CD4-positive, alpha-beta T cell (primary cell): ENCODE measurements around the gene CLEC18C. TPM values are rescaled to one million over a fixed set of nuclear protein-coding genes. Genes with fewer than 3 reads are reported as not detected.

Experiments
- ATAC-seq: fragments of 200-7000 bp; cut with Tn5 transposase; one replicate; pipeline ENCODE4 v1.10.0; 2022; ENCODE audit warnings: mild to moderate bottlenecking; ENCODE audit not compliant: poor library complexity
- CTCF ChIA-PET: fragments of 350-600 bp; sonication (Branson Sonifier 250); formaldehyde crosslinking; loops from one replicate; lab custom pipeline; 2021; ENCODE audit warnings: antibody characterized with exemption, inconsistent platforms; lab: Charles Lee
- POLR2A ChIA-PET: fragments of 350-600 bp; sonication (Branson Sonifier 250); formaldehyde crosslinking; loops from one replicate; lab custom pipeline; 2021; ENCODE audit warnings: antibody characterized with exemption, inconsistent platforms; lab: Charles Lee
- DNase-seq, 14 experiments: peaks; one replicate each; pipeline ENCODE4 v3.0.0-alpha.2; 2013 to 2020; ENCODE audit warnings: mixed read lengths in 2 of 14
- H3K27ac ChIP-seq, 2 donors: one replicate each; pipeline versions ENCODE4 v1.5.1 to v1.7.0; 2013; ENCODE audit warnings: low read length in 2 of 2, low read depth in 1 of 2, mild to moderate bottlenecking in 1 of 2
- H3K27me3 ChIP-seq, 2 experiments: 1 replicate in 1 of 2; 2 replicates in 1 of 2; pipeline versions ENCODE4 v1.6.1 to v1.7.0; 2013; ENCODE audit warnings: low read length in 2 of 2, control low read depth in 1 of 2, mild to moderate bottlenecking in 1 of 2, moderate library complexity in 1 of 2; ENCODE audit not compliant: insufficient read depth in 2 of 2, control insufficient read depth in 1 of 2
- H3K36me3 ChIP-seq: one replicate; pipeline ENCODE4 v1.6.1; 2013; ENCODE audit warnings: low read length, control low read depth; ENCODE audit not compliant: insufficient read depth
- H3K4me1 ChIP-seq: one replicate; pipeline ENCODE4 v1.6.1; 2013; ENCODE audit warnings: low read length, control low read depth; ENCODE audit not compliant: insufficient read depth
- H3K4me3 ChIP-seq: one replicate; pipeline ENCODE4 v1.5.1; 2013; ENCODE audit warnings: mild to moderate bottlenecking, low read length, moderate library complexity
- H3K9me3 ChIP-seq, 2 experiments: 1 replicate in 1 of 2; 2 replicates in 1 of 2; pipeline versions ENCODE4 v1.6.1 to v1.7.0; 2013; ENCODE audit warnings: low read length in 2 of 2, mild to moderate bottlenecking in 2 of 2, control low read depth in 1 of 2, moderate library complexity in 1 of 2; ENCODE audit not compliant: control insufficient read depth in 1 of 2, insufficient read depth in 1 of 2
- H3K27ac Mint-ChIP-seq: one replicate; pipeline ENCODE4 v1.8.0; 2020; ENCODE audit warnings: mixed read lengths
- H3K27me3 Mint-ChIP-seq: one replicate; pipeline ENCODE4 v1.8.0; 2021; ENCODE audit warnings: mixed read lengths
- H3K36me3 Mint-ChIP-seq: one replicate; pipeline ENCODE4 v1.8.0; 2021; ENCODE audit warnings: low read depth, mixed read lengths
- H3K4me1 Mint-ChIP-seq: one replicate; pipeline ENCODE4 v1.8.0; 2021; ENCODE audit warnings: low read depth, mixed read lengths
- H3K4me3 Mint-ChIP-seq: one replicate; pipeline ENCODE4 v1.8.0; 2020; ENCODE audit warnings: mild to moderate bottlenecking, mixed read lengths
- H3K9me3 Mint-ChIP-seq: one replicate; pipeline ENCODE4 v1.8.0; 2020; ENCODE audit warnings: mixed read lengths
- intact Hi-C, 2 experiments: fragments of 100-400 bp; cut with DNase I in 1 of 2; cut with micrococcal nuclease in 1 of 2; formaldehyde crosslinking; loops; one replicate each; pipeline versions ENCODE4 v1.15.1 to v1.9.0; 2023 to 2025; cut with DNase I, micrococcal nuclease
- total RNA-seq, 174 experiments: library from RNA in 2 of 174; stranded (reverse) in 2 of 174; gene quantifications; one replicate each; pipeline ENCODE4 v1.2.3 and lab custom pipeline; 2021 to 2026
- TF ChIP-seq, protein P1 (sequence below): fragments of 200-600 bp; IDR thresholded peaks from one replicate; pipeline ENCODE4 v1.8.0; 2022; ENCODE audit warnings: antibody characterized with exemption, mild to moderate bottlenecking

The CLEC18C gene
- total RNA-seq, 2 experiments from 2014 or later, result not detected

DNA sequence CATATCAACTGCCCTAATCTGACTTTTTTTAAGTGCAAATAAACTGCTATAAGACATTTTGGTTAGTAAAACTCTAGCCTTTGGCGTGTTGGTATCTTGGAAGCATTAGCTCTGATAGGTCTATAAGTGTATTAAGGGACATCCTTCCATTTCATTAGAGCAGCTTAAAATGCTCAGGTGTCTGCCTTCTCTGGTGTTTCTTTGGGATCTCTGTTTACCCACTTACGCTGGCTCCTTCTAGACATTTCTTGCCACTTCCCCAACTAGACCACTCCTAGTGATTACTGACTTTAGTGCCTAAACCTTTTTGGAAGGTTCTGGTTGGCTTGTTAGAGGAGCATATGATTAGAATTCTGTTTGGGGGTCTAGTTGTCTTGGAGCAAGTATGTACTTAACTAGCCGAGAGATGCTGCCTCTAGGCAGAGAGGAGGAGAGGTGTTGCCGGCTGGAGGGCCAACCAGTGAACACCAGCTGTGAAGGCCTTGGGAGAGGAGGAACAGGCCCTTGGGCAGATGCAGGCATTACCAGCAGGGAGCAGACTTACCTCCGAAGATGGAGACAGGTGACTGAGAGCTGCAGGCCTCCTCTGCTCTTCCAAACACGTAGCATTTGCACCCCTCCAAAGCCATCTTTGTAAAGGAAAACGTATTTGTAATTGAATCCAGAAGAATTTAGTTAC lies 15.2 kb upstream of the CLEC18C start:
- DNase-seq (no peak), ATAC-seq (no peak)
- Histone ChIP-seq H3K36me3 (peaks cover 65% of the 10 kb centered on the region), H3K27me3 (no peaks in the 10 kb centered on the region), H3K4me3 (no peak overlapping the region), H3K27ac (no peak overlapping the region), H3K9me3 (no peaks in the 10 kb centered on the region), H3K4me1 (no peaks in the 10 kb centered on the region)
- Mint-ChIP-seq H3K4me3 (no peak overlapping the region), H3K36me3 (peaks cover 15% of the 10 kb centered on the region), H3K4me1 (no peaks in the 10 kb centered on the region), H3K9me3 (no peaks in the 10 kb centered on the region), H3K27me3 (no peaks in the 10 kb centered on the region), H3K27ac (no peak overlapping the region)
- CTCF ChIA-PET, result no interaction called here
- TF ChIP-seq, protein P1, sequence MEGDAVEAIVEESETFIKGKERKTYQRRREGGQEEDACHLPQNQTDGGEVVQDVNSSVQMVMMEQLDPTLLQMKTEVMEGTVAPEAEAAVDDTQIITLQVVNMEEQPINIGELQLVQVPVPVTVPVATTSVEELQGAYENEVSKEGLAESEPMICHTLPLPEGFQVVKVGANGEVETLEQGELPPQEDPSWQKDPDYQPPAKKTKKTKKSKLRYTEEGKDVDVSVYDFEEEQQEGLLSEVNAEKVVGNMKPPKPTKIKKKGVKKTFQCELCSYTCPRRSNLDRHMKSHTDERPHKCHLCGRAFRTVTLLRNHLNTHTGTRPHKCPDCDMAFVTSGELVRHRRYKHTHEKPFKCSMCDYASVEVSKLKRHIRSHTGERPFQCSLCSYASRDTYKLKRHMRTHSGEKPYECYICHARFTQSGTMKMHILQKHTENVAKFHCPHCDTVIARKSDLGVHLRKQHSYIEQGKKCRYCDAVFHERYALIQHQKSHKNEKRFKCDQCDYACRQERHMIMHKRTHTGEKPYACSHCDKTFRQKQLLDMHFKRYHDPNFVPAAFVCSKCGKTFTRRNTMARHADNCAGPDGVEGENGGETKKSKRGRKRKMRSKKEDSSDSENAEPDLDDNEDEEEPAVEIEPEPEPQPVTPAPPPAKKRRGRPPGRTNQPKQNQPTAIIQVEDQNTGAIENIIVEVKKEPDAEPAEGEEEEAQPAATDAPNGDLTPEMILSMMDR, result no peak
- POLR2A ChIA-PET, result no interaction called here
- intact Hi-C loops, result no loop called here

GRCh38 chr16:70159355-70160348 lies 13.9 kb upstream of the CLEC18C start:
- ATAC-seq (no peak), DNase-seq (no peak)
- Mint-ChIP-seq H3K36me3 (peaks cover 7% of the 10 kb centered on the region), H3K4me3 (no peak overlapping the region), H3K4me1 (no peaks in the 10 kb centered on the region), H3K27ac (no peak overlapping the region), H3K27me3 (no peaks in the 10 kb centered on the region), H3K9me3 (no peaks in the 10 kb centered on the region)
- intact Hi-C loops, result loop anchor here (10.0 kb wide), 2 partner anchors 495 to 1965 kb away; no protein-coding TSS in a partner anchor
- H3K36me3 ChIP-seq, result peaks cover 55% of the 10 kb centered on the region
- H3K4me3 ChIP-seq, result no peak overlapping the region
- ChIA-PET CTCF (no interaction called here), POLR2A (no interaction called here)
- no peaks in the 10 kb centered on the region for H3K9me3 ChIP-seq
- H3K27ac ChIP-seq, result no peak overlapping the region
- TF ChIP-seq, protein P1, result no peak
- H3K27me3 ChIP-seq, result no peaks in the 10 kb centered on the region
- H3K4me1 ChIP-seq, result no peaks in the 10 kb centered on the region

GRCh38 chr16:70160388-70160787 lies 13.2 kb upstream of the CLEC18C start:
- no peak for ATAC-seq
- Histone ChIP-seq H3K27ac (no peak overlapping the region), H3K9me3 (no peaks in the 10 kb centered on the region), H3K36me3 (peaks cover 49% of the 10 kb centered on the region), H3K4me3 (no peak overlapping the region), H3K4me1 (no peaks in the 10 kb centered on the region), H3K27me3 (no peaks in the 10 kb centered on the region)
- Mint-ChIP-seq H3K27ac (no peak overlapping the region), H3K4me3 (no peak overlapping the region), H3K27me3 (no peaks in the 10 kb centered on the region), H3K4me1 (peaks cover 5% of the 10 kb centered on the region), H3K9me3 (no peaks in the 10 kb centered on the region), H3K36me3 (peaks cover 6% of the 10 kb centered on the region)
- intact Hi-C loops, result loop anchor here (10.0 kb wide), 2 partner anchors 494 to 1964 kb away; no protein-coding TSS in a partner anchor
- DNase-seq, result no peak
- TF ChIP-seq, protein P1, result no peak
- CTCF ChIA-PET, result no interaction called here
- POLR2A ChIA-PET, result no interaction called here
